NCI-H1048 (cell line): ENCODE data around the gene CLSTN2.

Source experiments
- DNase-seq: peaks from one replicate; lab custom pipeline; 2025; lab: John Stamatoyannopoulos, UW

The CLSTN2 gene

GRCh38 chr3:140552403-140552802 is 617.4 kb downstream of the CLSTN2 start:
- DNase-seq, result no peak

- no peak for DNase-seq
Measured at GRCh38 chr3:140552898-140553297, 617.9 kb downstream of the CLSTN2 start.

- no peak for DNase-seq
Measured at GRCh38 chr3:140553591-140553990, 618.6 kb downstream of the CLSTN2 start.

DNA sequence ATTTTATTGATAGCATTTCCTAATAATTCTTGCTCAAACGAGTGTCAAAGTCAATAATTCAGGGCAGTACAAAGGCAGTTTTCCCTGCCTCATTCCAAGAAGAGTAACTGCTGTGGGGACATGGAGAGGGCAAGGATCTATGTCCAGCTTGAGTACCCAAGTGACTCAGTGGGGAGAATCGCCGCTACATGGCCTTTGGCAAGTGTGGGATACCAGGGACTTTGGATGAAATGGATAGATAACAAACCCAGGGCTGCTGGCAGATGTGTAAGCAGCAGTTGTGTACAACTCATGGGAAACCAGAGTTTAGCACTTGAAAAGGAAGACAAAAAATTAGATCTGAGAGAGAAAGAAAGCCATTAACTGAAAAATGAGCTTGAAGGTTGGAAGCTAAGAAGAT is 620.7 kb downstream of the CLSTN2 start:
- DNase-seq, result no peak

DNA sequence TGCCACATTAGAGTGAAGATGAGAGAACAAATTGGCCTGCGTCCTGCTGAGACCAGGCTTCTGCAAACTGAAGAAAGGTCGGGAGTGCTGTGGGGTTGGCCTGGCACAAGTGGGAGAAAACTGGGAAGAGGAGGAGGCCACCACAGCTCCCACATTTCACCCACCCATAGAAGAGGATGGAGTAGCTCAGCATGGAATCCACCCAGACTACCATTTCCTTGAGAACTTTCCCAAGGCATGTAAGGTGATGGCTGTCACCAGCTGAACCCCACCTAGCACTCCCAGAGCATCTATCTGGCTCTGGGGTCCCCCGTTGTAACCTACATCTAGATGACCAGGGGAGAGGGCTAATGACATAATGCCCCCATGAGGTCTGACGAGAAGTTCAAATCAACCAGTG is 622.5 kb downstream of the CLSTN2 start:
- DNase-seq, result no peak

GRCh38 chr3:140559546-140559945 is 624.6 kb downstream of the CLSTN2 start:
- no peak for DNase-seq

GRCh38 chr3:140563206-140563760 is 628.3 kb downstream of the CLSTN2 start:
- DNase-seq, result no peak

- DNase-seq, result no peak
Measured at GRCh38 chr3:140568131-140568530, 633.1 kb downstream of the CLSTN2 start.

- no peak for DNase-seq
Measured at GRCh38 chr3:140568842-140569520, 634.0 kb downstream of the CLSTN2 start.

DNA sequence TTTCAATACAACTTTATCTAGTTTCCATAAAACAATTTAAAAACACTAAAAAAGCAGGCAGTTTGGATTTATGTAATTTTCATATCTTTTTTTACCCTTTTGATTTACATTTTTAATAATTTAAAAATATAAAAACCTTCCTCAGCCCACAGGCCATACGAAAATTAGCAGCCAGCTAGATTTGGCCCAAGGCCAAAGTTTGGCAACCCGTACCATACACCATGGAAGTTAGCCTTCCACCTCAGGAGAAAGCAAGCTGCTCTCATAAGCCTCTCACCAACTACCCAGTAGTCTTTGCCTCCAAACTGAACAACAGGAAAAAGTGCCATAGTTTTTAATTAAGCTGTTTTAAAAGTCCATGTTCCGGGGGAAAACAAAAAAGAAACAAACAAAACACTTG is 635.6 kb downstream of the CLSTN2 start:
- no peak for DNase-seq

DNA sequence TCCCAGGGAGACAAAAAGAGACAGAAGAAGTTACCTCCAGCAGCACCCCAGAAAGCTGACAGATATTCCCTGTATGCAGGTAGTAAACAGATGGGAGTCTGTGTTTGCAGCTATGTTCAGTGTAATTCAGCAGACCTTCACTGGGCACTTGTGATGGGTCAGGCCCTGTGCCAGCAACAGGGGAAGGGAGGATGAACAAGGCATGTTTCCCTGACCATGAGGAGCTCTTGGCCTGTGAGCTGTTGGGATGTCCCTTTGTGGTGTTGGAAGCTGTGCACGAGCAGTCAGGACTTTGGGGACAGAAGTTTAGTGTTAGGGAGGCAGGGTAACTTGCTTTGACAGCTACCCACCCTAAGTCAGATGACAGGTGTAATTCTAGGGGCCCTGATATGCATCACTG is 636.9 kb downstream of the CLSTN2 start:
- no peak for DNase-seq

DNA sequence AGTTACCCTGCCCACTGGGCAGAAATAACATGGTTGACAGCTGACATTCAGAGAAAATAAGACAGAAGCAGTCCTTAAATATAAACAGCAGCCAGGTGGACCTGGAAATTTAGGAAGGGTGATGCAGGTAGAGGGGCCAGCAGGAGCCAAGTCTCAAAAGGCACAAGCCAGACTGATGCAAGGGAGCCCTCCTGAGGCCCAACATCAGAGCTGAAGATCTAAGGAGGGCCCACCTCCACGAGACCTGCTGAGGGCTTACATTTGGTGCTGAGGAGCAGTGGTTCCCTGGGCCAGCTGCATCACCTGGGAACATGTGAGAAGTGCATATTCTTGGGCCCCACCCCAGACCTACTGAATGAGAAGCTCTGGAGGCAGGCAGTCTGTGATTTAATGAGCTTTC is 637.3 kb downstream of the CLSTN2 start:
- no peak for DNase-seq

DNA sequence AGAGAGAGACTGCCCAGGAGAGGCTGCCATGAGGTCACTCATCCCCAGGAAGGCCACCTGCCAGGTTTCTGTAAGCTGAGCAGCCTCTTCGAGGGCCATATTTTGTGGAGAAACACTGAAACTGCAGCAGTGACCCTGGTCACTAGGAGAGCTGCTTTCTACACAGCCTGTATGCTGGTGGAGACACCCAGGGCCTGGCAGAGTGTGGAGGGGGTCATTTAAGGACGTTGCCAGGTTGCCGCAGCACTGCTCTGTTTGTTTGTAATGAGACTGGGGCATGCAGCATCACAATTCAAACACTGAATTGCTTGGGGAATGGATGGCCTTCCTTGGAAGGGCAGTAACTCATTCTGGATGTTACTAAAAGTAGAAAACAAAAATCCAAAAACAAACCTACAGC is 638.0 kb downstream of the CLSTN2 start:
- DNase-seq, result no peak

DNA sequence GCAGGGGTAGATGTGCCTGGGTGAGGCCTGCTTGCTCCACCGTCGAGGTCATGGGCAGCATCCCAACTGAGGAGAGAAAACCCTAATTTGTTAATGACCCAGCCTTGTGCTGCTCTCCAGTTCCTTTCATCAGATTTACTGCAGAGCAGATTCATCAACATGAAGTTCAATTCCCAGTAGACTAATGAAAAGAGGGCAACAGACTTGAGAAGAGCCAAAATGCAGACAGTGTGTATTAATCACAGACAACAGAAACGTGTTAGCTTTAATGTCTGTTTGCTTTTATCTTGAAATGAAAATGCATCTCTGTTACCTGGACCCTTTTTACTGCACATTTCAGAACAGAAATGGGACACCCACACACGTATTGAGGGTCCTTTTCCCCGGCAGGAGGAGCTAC is 639.4 kb downstream of the CLSTN2 start:
- DNase-seq, result no peak

DNA sequence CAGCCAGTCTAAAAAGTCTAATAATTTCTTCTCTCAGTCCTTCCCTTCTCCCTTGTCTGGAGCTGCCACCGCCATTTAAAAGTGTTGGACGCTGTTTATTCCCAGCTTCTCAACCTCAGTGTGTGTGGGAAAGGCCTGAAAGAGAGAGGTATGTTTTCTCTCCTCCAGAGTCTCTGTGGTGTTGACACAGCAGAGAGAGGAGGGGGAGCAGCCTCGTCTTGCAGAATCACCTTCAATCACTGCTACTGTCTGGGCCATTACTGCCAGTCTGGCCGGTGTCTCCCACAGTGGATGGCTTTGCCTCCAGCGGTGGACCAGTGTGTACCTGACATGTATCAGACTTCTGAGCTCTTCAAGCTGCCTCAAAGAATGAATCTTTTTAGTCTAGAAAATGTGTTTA is 641.5 kb downstream of the CLSTN2 start:
- DNase-seq, result no peak

- no peak for DNase-seq
Measured at GRCh38 chr3:140577911-140578310, 642.9 kb downstream of the CLSTN2 start.

GRCh38 chr3:140579260-140579659 is 644.3 kb downstream of the CLSTN2 start:
- DNase-seq, result no peak

DNA sequence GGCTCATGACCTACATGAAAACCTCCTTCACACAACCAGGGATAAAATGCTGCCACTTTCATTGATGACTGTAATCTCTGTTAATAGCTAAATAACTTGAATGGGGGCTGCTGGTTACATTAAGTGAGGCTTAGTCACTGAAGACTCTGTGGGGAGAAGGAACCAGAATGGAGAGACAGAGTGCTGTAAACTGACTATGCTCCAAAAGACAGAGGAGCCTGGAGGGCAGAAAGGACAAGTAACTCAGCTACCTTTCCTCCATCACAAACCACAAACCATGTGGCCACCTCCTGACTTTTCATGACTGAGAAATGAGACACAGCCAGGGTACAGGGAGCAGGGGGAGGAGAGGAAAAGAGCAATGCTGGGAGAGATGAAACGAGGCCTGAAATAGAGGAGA is 645.8 kb downstream of the CLSTN2 start:
- DNase-seq, result no peak

- no peak for DNase-seq
Measured at GRCh38 chr3:140584549-140584948, 649.6 kb downstream of the CLSTN2 start.

DNA sequence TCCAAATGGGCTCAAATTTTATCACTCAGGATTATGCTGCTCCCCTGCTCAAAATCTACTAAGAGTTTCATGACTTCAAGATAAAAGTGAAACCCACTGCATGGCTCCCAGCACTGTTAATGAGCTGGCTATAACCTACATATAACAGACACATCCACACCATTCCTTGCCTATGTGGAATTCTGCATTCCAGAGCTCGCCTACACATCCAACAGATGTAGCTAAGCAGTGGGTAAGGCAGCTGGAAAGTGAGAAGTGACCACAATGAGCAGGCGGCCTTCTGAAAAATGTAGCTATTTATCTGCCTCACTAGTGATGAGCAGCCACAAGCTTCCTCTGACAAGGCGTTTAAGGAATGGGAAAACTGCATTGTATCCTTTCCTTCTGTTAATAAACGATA is 650.8 kb downstream of the CLSTN2 start:
- no peak for DNase-seq

- no peak for DNase-seq
Measured at GRCh38 chr3:140586311-140586710, 651.3 kb downstream of the CLSTN2 start.

GRCh38 chr3:140588558-140588957 is 653.6 kb downstream of the CLSTN2 start:
- DNase-seq, result no peak

DNA sequence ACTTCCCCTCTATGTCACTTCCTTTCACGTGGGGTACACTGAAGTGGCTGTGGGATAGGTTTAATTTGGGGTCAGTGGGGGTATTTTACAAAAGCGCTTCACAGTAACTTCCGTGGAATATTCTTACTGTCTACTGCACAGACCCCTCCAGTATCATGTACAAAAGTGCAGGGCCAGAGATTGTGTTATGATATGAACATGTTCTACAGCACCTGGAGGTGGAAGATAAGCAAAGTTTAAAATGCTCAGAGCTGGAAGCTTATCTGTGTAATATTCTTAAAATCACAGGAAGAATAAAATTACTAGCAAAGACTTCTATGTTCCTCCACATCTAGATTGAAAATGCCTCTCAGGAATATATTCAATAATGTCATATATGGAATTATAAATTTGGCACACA is 658.8 kb downstream of the CLSTN2 start:
- DNase-seq, result no peak

- no peak for DNase-seq
Measured at GRCh38 chr3:140595295-140595694, 660.3 kb downstream of the CLSTN2 start.
